OCI-LY1 (cell line): ENCODE data around the gene METRN.

Source experiments
- EZH2 ChIP-seq: fragments of 200-600 bp; sonication (generic), shearing (Covaris generic); IDR thresholded peaks from 2 replicates; pipeline ENCODE4 v1.8.0; 2017; ENCODE audit warnings: borderline replicate concordance, mixed run types, mild to moderate bottlenecking, antibody characterized with exemption, low read length, moderate library complexity, mixed read lengths
- TF ChIP-seq, protein P1 (sequence below): fragments of 200-600 bp; sonication (generic), shearing (Covaris generic); IDR thresholded peaks from 2 replicates; pipeline ENCODE4 v1.5.1; 2017; ENCODE audit warnings: mild to moderate bottlenecking, antibody characterized with exemption, low read length, moderate library complexity, mixed read lengths

DNA sequence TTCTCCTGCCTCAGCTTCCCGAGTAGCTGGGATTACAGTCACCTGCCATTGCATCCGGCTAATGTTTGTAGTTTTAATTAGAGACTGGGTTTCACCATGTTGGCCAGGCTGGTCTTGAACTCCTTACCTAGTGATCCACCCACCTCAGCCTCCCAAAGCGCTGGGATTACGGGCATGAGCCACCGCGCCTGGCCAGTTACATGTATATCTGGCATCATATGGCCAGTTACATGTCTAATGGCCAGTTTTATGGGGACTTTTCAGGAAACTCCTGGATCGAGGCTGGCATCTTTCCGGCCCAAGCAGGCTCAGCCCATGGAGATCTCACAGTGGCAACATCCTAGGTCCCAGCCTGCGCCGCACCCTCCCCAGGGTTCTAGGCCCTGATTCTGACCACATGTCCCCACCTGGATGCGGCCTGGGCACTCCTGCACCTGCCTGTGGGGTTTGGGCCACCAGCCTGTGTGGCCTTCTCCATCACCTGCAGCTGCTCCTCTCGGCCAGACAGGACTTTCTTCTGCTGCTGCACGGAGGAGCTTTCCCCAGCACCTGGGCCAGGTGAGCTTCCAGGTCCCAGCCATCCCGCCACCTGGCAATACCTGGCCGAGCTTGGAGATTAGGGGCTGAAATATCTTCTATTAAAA, 27.2 kb downstream of the METRN start:
- TF ChIP-seq, protein P1, sequence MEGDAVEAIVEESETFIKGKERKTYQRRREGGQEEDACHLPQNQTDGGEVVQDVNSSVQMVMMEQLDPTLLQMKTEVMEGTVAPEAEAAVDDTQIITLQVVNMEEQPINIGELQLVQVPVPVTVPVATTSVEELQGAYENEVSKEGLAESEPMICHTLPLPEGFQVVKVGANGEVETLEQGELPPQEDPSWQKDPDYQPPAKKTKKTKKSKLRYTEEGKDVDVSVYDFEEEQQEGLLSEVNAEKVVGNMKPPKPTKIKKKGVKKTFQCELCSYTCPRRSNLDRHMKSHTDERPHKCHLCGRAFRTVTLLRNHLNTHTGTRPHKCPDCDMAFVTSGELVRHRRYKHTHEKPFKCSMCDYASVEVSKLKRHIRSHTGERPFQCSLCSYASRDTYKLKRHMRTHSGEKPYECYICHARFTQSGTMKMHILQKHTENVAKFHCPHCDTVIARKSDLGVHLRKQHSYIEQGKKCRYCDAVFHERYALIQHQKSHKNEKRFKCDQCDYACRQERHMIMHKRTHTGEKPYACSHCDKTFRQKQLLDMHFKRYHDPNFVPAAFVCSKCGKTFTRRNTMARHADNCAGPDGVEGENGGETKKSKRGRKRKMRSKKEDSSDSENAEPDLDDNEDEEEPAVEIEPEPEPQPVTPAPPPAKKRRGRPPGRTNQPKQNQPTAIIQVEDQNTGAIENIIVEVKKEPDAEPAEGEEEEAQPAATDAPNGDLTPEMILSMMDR = no peak
- no peak for TF ChIP-seq EZH2
